Right ventricle myocardium inferior (tissue), 1 donor: ENCODE data around the gene CACNA1H. TPM values are rescaled to one million over a fixed set of nuclear protein-coding genes. Genes with fewer than 3 reads are reported as not detected.
"Not testable (repeated sequence)": the region's sequence is repeated elsewhere in the genome, so short reads cannot be mapped to it uniquely, and the experiment has no call there.

Experiments
- ATAC-seq: fragments of 200-7000 bp; cut with Tn5 transposase; one replicate; pipeline ENCODE4 v1.9.1; 2020; ENCODE audit warnings: mild to moderate bottlenecking, moderate library complexity
- DNase-seq: peaks from one replicate; pipeline ENCODE4 v3.0.0; 2021; ENCODE audit errors: missing footprints
- intact Hi-C: fragments of 100-400 bp; cut with DNase I; formaldehyde crosslinking; loops from one replicate; pipeline ENCODE4 v1.11.0; 2022
- total RNA-seq: library from RNA; stranded (reverse); fragmentation: NEBNext Ultra II Directional; extraction: Animal tissue kit (Norgen Biotek cat#: 25700); gene quantifications from one replicate; pipeline ENCODE4 v1.2.1, GENCODE V29; 2021
- donor health status: DM: no; HTN: yes; CAD: no; lungs with severe emphysema.

Gene CACNA1H
- total RNA-seq, 1 donor from 2014 or later, result 6.0 TPM

- DNase-seq, result no peak
- intact Hi-C loops, result no loop called here
- ATAC-seq, result no peak
Observed at GRCh38 chr16:1215574-1216295, 62.8 kb downstream of the CACNA1H start.

- DNase-seq, result no peak
- no peak for ATAC-seq
- intact Hi-C loops, result no loop called here
Observed at GRCh38 chr16:1216296-1216619, 63.4 kb downstream of the CACNA1H start.

GRCh38 chr16:1216681-1217400 lies 63.9 kb downstream of the CACNA1H start:
- intact Hi-C loops, result no loop called here
- ATAC-seq, result no peak
- DNase-seq, result no peak

- ATAC-seq, result no peak
- intact Hi-C loops, result no loop called here
- DNase-seq, result no peak
Observed at GRCh38 chr16:1217526-1217925, 64.6 kb downstream of the CACNA1H start.

- DNase-seq (no peak), ATAC-seq (no peak)
- intact Hi-C loops, result no loop called here
Observed at GRCh38 chr16:1218061-1218929, 65.4 kb downstream of the CACNA1H start.

GRCh38 chr16:1218930-1219611 lies 66.2 kb downstream of the CACNA1H start:
- intact Hi-C loops, result no loop called here
- no peak for ATAC-seq

GRCh38 chr16:1220098-1220728 lies 67.3 kb downstream of the CACNA1H start:
- no peak for ATAC-seq
- intact Hi-C loops, result no loop called here
- DNase-seq, result no peak

More at GRCh38 chr16:1218930-1219611, 66.2 kb downstream of the CACNA1H start:
- DNase-seq, result no peak

GRCh38 chr16:1220841-1221627 lies 68.1 kb downstream of the CACNA1H start:
- DNase-seq (no peak), ATAC-seq (no peak)
- intact Hi-C loops, result no loop called here

- intact Hi-C loops, result no loop called here
- DNase-seq (no peak), ATAC-seq (no peak)
Observed at GRCh38 chr16:1221628-1222552, 69.0 kb downstream of the CACNA1H start.

GRCh38 chr16:1222553-1223354 lies 69.8 kb downstream of the CACNA1H start:
- intact Hi-C loops, result no loop called here
- no peak for ATAC-seq
- no peak for DNase-seq

GRCh38 chr16:1223355-1224214 lies 70.7 kb downstream of the CACNA1H start:
- intact Hi-C loops, result no loop called here

GRCh38 chr16:1224558-1224957 lies 71.7 kb downstream of the CACNA1H start:
- intact Hi-C loops, result no loop called here
- DNase-seq (no peak), ATAC-seq (no peak)

More at GRCh38 chr16:1223355-1224214, 70.7 kb downstream of the CACNA1H start:
- DNase-seq (peak; percentile 48), ATAC-seq (no peak)

GRCh38 chr16:1225051-1225451 lies 72.1 kb downstream of the CACNA1H start, which contains the start of gene TPSG1:
TSS of gene TPSG1 (minus strand) at chr16:1225268. CDS start at chr16:1225252, 16 bp downstream.
- ATAC-seq, result no peak
- intact Hi-C loops, result no loop called here

GRCh38 chr16:1225728-1226311 lies 72.9 kb downstream of the CACNA1H start:
- intact Hi-C loops, ATAC-seq: not testable (repeated sequence)
- DNase-seq, result peak; percentile 53

More at GRCh38 chr16:1225051-1225451, 72.1 kb downstream of the CACNA1H start, which contains the start of gene TPSG1:
- no peak for DNase-seq
